ENCODE data around the gene SEMA5B.

DNA sequence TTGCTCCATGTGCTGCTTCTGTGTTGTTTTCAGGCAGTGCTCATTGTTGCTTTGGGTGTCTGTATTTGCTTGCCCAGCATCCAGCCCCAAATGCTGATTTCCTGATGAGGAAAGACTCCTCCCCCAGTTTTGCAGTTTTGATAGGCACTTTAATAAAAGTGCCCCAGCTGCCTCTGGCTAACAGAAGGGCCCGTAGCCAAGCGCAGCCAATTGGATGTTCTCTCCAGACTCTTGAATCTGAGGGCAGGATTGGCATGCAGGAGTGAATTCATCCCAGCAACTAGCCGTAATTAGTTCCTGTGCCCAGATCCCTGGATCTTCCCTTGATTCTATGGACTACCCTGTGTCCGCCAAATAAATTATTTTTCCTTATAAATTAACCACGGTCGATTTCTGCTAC, 14.8 kb upstream of the SEMA5B start:
- TF ChIP-seq, protein P1, sequence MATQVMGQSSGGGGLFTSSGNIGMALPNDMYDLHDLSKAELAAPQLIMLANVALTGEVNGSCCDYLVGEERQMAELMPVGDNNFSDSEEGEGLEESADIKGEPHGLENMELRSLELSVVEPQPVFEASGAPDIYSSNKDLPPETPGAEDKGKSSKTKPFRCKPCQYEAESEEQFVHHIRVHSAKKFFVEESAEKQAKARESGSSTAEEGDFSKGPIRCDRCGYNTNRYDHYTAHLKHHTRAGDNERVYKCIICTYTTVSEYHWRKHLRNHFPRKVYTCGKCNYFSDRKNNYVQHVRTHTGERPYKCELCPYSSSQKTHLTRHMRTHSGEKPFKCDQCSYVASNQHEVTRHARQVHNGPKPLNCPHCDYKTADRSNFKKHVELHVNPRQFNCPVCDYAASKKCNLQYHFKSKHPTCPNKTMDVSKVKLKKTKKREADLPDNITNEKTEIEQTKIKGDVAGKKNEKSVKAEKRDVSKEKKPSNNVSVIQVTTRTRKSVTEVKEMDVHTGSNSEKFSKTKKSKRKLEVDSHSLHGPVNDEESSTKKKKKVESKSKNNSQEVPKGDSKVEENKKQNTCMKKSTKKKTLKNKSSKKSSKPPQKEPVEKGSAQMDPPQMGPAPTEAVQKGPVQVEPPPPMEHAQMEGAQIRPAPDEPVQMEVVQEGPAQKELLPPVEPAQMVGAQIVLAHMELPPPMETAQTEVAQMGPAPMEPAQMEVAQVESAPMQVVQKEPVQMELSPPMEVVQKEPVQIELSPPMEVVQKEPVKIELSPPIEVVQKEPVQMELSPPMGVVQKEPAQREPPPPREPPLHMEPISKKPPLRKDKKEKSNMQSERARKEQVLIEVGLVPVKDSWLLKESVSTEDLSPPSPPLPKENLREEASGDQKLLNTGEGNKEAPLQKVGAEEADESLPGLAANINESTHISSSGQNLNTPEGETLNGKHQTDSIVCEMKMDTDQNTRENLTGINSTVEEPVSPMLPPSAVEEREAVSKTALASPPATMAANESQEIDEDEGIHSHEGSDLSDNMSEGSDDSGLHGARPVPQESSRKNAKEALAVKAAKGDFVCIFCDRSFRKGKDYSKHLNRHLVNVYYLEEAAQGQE (IDR thresholded peaks at IDR 0.05; ENCODE audit: insufficient read depth in 1 of 2, low read depth in 2 of 2, low read length in 2 of 2) = no peak
- TF ChIP-seq FOXP2 (optimal IDR thresholded peaks at IDR 0.05; ENCODE audit: borderline replicate concordance, extremely low read depth, extremely low read length, insufficient read depth) = no peak

All from PFSK-1 (cell line).